A549 (cell line): ENCODE measurements around the gene GOLGA7B. TPM values are rescaled to one million over a fixed set of nuclear protein-coding genes. Genes with fewer than 3 reads are reported as not detected.

Experiments
- ATAC-seq, 2 experiments: fragments of 200-7000 bp in 1 of 2; fragments of >200 bp in 1 of 2; cut with Nextera tagmentation in 1 of 2; cut with Tn5 transposase in 1 of 2; 3 replicates each; pipeline versions ENCODE4 v1.8.0 to v1.9.1; 2018 to 2020; ENCODE audit warnings: mild to moderate bottlenecking in 1 of 2, moderate library complexity in 1 of 2
- CTCF ChIA-PET: fragments of 300-600 bp; sonication (Branson Sonifier 250); formaldehyde crosslinking; extraction: SDS; loops from one replicate; lab custom pipeline; 2021; ENCODE audit warnings: antibody characterized with exemption, inconsistent platforms; lab: Yijun Ruan, JAX
- POLR2A ChIA-PET: fragments of 350-600 bp; formaldehyde crosslinking; extraction: SDS; loops from one replicate; lab custom pipeline; 2021; ENCODE audit warnings: antibody characterized with exemption, inconsistent platforms; lab: Yijun Ruan, JAX
- DNase-seq, 2 experiments: peaks; one replicate each; pipeline versions ENCODE4 v3.0.0 to v3.0.0-alpha.2; 2011 to 2016; ENCODE audit warnings: low read depth in 1 of 2, low spot score in 1 of 2
- FAIRE-seq: peaks from 2 replicates; lab custom pipeline; 2011; peaks lifted over from hg19 to GRCh38; lab: Jason Lieb, UNC
- H3K27ac ChIP-seq, 2 experiments: fragments of >200 bp; sonication (Bioruptor Twin); formaldehyde crosslinking; 3 replicates each; pipeline ENCODE4 v1.5.1; 2016 to 2017
- H3K4me1 ChIP-seq: fragments of >200 bp; sonication (Bioruptor Twin); formaldehyde crosslinking; 3 replicates; pipeline ENCODE4 v1.6.1; 2016
- H3K4me2 ChIP-seq: fragments of >200 bp; sonication (Bioruptor Twin); formaldehyde crosslinking; 3 replicates; pipeline ENCODE4 v1.6.1; 2016
- H3K4me3 ChIP-seq: fragments of >200 bp; sonication (Bioruptor Twin); formaldehyde crosslinking; 3 replicates; pipeline ENCODE4 v1.5.1; 2016
- H3K9me3 ChIP-seq: fragments of >200 bp; sonication (Bioruptor Twin); formaldehyde crosslinking; 3 replicates; pipeline ENCODE4 v1.6.1; 2016
- ATOH8 ChIP-seq: fragments of 250-450 bp; sonication (Bioruptor Pico); IDR thresholded peaks from 2 replicates; pipeline ENCODE4 v1.5.0; 2020; ENCODE audit warnings: low read depth, mild to moderate bottlenecking, moderate library complexity
- BHLHE40 ChIP-seq: IDR thresholded peaks from 2 replicates; pipeline ENCODE4 v1.6.1; 2012; ENCODE audit warnings: low read depth, low read length, inconsistent platforms
- CBX8 ChIP-seq: fragments of 200-600 bp; sonication (generic); IDR thresholded peaks from 2 replicates; pipeline ENCODE4 v1.6.1; 2016
- CTCF ChIP-seq: fragments of >200 bp; sonication (Bioruptor Twin); formaldehyde crosslinking; IDR thresholded peaks from 3 replicates; pipeline ENCODE4 v1.5.1; 2016
- E2F6 ChIP-seq: IDR thresholded peaks from 2 replicates; pipeline ENCODE4 v1.6.1; 2012; ENCODE audit warnings: low read depth, borderline replicate concordance
- EP300 ChIP-seq, 2 experiments: fragments of >200 bp; sonication (Bioruptor Twin); formaldehyde crosslinking; IDR thresholded peaks; 2 replicates in 1 of 2; 3 replicates in 1 of 2; pipeline ENCODE4 v1.6.1; 2016 to 2017
- FOSB ChIP-seq: fragments of 250-450 bp; sonication (Bioruptor Pico); IDR thresholded peaks from 2 replicates; pipeline ENCODE4 v1.5.0; 2020; ENCODE audit warnings: mild to moderate bottlenecking, moderate library complexity
- FOSL2 ChIP-seq, 2 experiments: fragments of 450-650 bp in 1 of 2; fragments of >200 bp in 1 of 2; sonication (Bioruptor Twin) in 1 of 2; formaldehyde crosslinking; IDR thresholded peaks; 2 replicates each; pipeline versions ENCODE4 v1.5.0 to v1.6.1; 2016 to 2020; ENCODE audit warnings: mild to moderate bottlenecking in 1 of 2, moderate library complexity in 1 of 2
- FOXS1 ChIP-seq: fragments of 250-450 bp; sonication (Bioruptor Pico); IDR thresholded peaks from 2 replicates; pipeline ENCODE4 v1.5.0; 2020; ENCODE audit warnings: mild to moderate bottlenecking, moderate library complexity
- HDAC2 ChIP-seq: fragments of 200-600 bp; sonication (generic); IDR thresholded peaks from 2 replicates; pipeline ENCODE4 v1.6.1; 2016
- JUN ChIP-seq, 2 experiments: fragments of >200 bp; sonication (Bioruptor Twin); formaldehyde crosslinking; IDR thresholded peaks; 2 replicates in 1 of 2; 3 replicates in 1 of 2; pipeline ENCODE4 v1.6.1; 2016 to 2017
- KDM1A ChIP-seq: fragments of 200-600 bp; sonication (generic); IDR thresholded peaks from 2 replicates; pipeline ENCODE4 v1.6.1; 2016; ENCODE audit warnings: low read depth, mild to moderate bottlenecking
- MAX ChIP-seq: IDR thresholded peaks from 2 replicates; pipeline ENCODE4 v1.6.1; 2012
- NFE2L2 ChIP-seq: fragments of 150-350 bp; conservative IDR thresholded peaks from 2 replicates; pipeline ENCODE4 v1.6.1; 2014; ENCODE audit warnings: low read length
- POLR2A ChIP-seq: IDR thresholded peaks from 2 replicates; pipeline ENCODE4 v1.6.1; 2012; ENCODE audit warnings: mild to moderate bottlenecking, low read length
- RAD21 ChIP-seq, 2 experiments: fragments of >200 bp in 1 of 2; sonication (Bioruptor Twin) in 1 of 2; formaldehyde crosslinking in 1 of 2; IDR thresholded peaks in 1 of 2; conservative IDR thresholded peaks in 1 of 2; 2 replicates in 1 of 2; 3 replicates in 1 of 2; pipeline ENCODE4 v1.6.1; 2012 to 2018; ENCODE audit warnings: inconsistent platforms in 1 of 2
- REST ChIP-seq: fragments of 200-600 bp; sonication (generic); IDR thresholded peaks from 2 replicates; pipeline ENCODE4 v1.6.1; 2016; ENCODE audit warnings: antibody characterized with exemption, mild to moderate bottlenecking, moderate library complexity
- RFX5 ChIP-seq: fragments of 450-650 bp; IDR thresholded peaks from 2 replicates; pipeline ENCODE4 v1.7.1; 2014; ENCODE audit warnings: antibody characterized with exemption, mild to moderate bottlenecking, moderate library complexity
- ZC3H11A ChIP-seq: fragments of 450-650 bp; IDR thresholded peaks from 2 replicates; pipeline ENCODE4 v1.6.1; 2014; ENCODE audit warnings: antibody characterized with exemption, mild to moderate bottlenecking
- ZFP36 ChIP-seq: fragments of 450-650 bp; IDR thresholded peaks from 2 replicates; pipeline ENCODE4 v1.6.1; 2014; ENCODE audit warnings: borderline replicate concordance; ENCODE audit not compliant: partially characterized antibody
- whole genome bisulfite sequencing: methylation state at CpG from one replicate; pipeline ENCODE4 v1.1.6; 2017; ENCODE audit errors: missing lambda C conversion rate; 5-methylcytosine and 5-hydroxymethylcytosine counted together
- polyA plus RNA-seq, 4 experiments: library from polyadenylated mRNA; depleted of rRNA in 3 of 4; stranded (reverse); fragments of >200 nt; fragmentation: RNase III in 1 of 4; extraction: RNeasy Plus Mini Kit Qiagen cat#74134 plus additional on column Dnase treatment in 1 of 4; gene quantifications; 2 replicates in 3 of 4; 3 replicates in 1 of 4; pipeline ENCODE4 v1.2.3, GENCODE V29; 2011 to 2017

The GOLGA7B gene
- polyA plus RNA-seq, 2 of the 4 experiments (the other 2 are of a cell fraction), result 0.62 to 1.5 TPM

- Histone ChIP-seq H3K4me1 (peaks cover 54% of the 10 kb centered on the region), H3K4me2 (no peak overlapping the region), H3K27ac (peak overlapping the region; percentile 95 to 97), H3K9me3 (no peaks in the 10 kb centered on the region), H3K4me3 (no peak overlapping the region)
- TF ChIP-seq CBX8 (no peak), ATOH8 (no peak), KDM1A (no peak), E2F6 (no peak), BHLHE40 (no peak), REST (no peak), RFX5 (no peak)
- WGBS, result 53% methylated on average over 2 of the region's 6 CpGs
- DNase-seq (no peak), FAIRE-seq (no peak), ATAC-seq (no peak)
- ChIA-PET CTCF (interaction anchor here (2.2 to 11.8 kb wide), 4 partner anchors 16 to 154 kb away, joined by 9 to 134 read pairs (median 18); no protein-coding TSS in a partner anchor), POLR2A (interaction anchor here (0.6 kb wide), 1 partner anchor 361 kb away, joined by 5 read pairs; no protein-coding TSS in a partner anchor)
Observed at GRCh38 chr10:97887399-97887798, 37.8 kb downstream of the GOLGA7B start.

- POLR2A ChIA-PET, result interaction anchor here (0.6 to 1.6 kb wide), 5 partner anchors 19 to 201 kb away, joined by 3 to 11 read pairs (median 5); partner anchors contain the start of gene AVPI1
- H3K27ac ChIP-seq, result peak overlapping the region; percentile 95 to 97
- H3K4me2 ChIP-seq, result peak overlapping the region; percentile 93
Observed at GRCh38 chr10:97888134-97888533, 38.5 kb downstream of the GOLGA7B start.

GRCh38 chr10:97888641-97889262 is 39.1 kb downstream of the GOLGA7B start:
- peak; percentile 66 to 70 for ATAC-seq
- H3K27ac ChIP-seq, result peak overlapping the region; percentile 95 to 97
- no peak for FAIRE-seq
- CTCF ChIA-PET, result interaction anchor here (0.6 to 11.8 kb wide), 15 partner anchors 9 to 157 kb away, joined by 3 to 134 read pairs (median 5); no protein-coding TSS in a partner anchor
- peak; percentile 74 to 86 for DNase-seq
- WGBS, result 22% methylated on average over 10 of the region's 12 CpGs
- POLR2A ChIA-PET, result interaction anchor here (0.5 to 1.6 kb wide), 12 partner anchors 15 to 1845 kb away, joined by 3 to 11 read pairs (median 4); partner anchors contain the start of genes AVPI1 and ZFYVE27
- H3K4me1 ChIP-seq, result peaks cover 43% of the 10 kb centered on the region
- peak overlapping the region; percentile 25; the same call in 2 of the 3 replicates for H3K4me3 ChIP-seq
- H3K4me2 ChIP-seq, result peak overlapping the region; percentile 93
- no peaks in the 10 kb centered on the region for H3K9me3 ChIP-seq
- TF ChIP-seq NFE2L2, result no peak
- TF ChIP-seq EP300 (IDR thresholded peaks at IDR 0.05), result peak in 1 of 2 experiments; percentile 27; a peak in 1 of 5 replicates
- TF ChIP-seq JUN (IDR thresholded peaks at IDR 0.05), result peak in 1 of 2 experiments; percentile 38; a peak in 2 of 5 replicates
- TF ChIP-seq ZC3H11A, result no peak
- TF ChIP-seq CTCF, result peak; percentile 47
- TF ChIP-seq REST, result no peak
- TF ChIP-seq FOSL2 (IDR thresholded peaks at IDR 0.05), result peak; percentile 46
- TF ChIP-seq FOSL2 (CRISPR knock-in tag; IDR thresholded peaks at IDR 0.05), result peak; percentile 85
- peak; percentile 76 for TF ChIP-seq MAX
- no peak for TF ChIP-seq ZFP36
- no peak for TF ChIP-seq RAD21 (conservative IDR thresholded peaks at IDR 0.05 in 1 of 2, IDR thresholded peaks at IDR 0.05 in 1 of 2)
- no peak for TF ChIP-seq HDAC2
- peak; percentile 58 for TF ChIP-seq E2F6

More at GRCh38 chr10:97888134-97888533, 38.5 kb downstream of the GOLGA7B start:
- DNase-seq (no peak), FAIRE-seq (no peak), ATAC-seq (no peak)
- Histone ChIP-seq H3K4me3 (no peak overlapping the region), H3K9me3 (no peaks in the 10 kb centered on the region), H3K4me1 (peaks cover 47% of the 10 kb centered on the region)
- TF ChIP-seq FOXS1 (CRISPR knock-in tag) (no peak), FOSB (CRISPR knock-in tag) (no peak), POLR2A (no peak), ZFP36 (no peak)
- 93% methylated on average over 7 of the region's 7 CpGs for WGBS
- CTCF ChIA-PET, result interaction anchor here (0.6 to 11.8 kb wide), 12 partner anchors 8 to 155 kb away, joined by 3 to 134 read pairs (median 6); no protein-coding TSS in a partner anchor
